Measurements from ENCODE around the gene NDUFAF8. TPM values are rescaled to one million over a fixed set of nuclear protein-coding genes. Genes with fewer than 3 reads are reported as not detected.
"Not testable (repeated sequence)": the region's sequence is repeated elsewhere in the genome, so short reads cannot be mapped to it uniquely, and the experiment has no call there.

Gene NDUFAF8
- polyA plus RNA-seq, 2 of the 4 experiments (the other 2 are of a cell fraction) = 179 to 308 TPM

GRCh38 chr17:81223762-81224130, 15.4 kb upstream of the NDUFAF8 start:
- Histone ChIP-seq H3K27ac (peak overlapping the region; percentile 59 to 86), H3K4me1 (peaks cover 9% of the 10 kb centered on the region), H3K4me3 (peak overlapping the region; percentile 33; the same call in 2 of the 3 replicates), H3K4me2 (peak overlapping the region; percentile 76), H3K9me3 (peaks cover 8% of the 10 kb centered on the region; the same call in 2 of the 3 replicates)
- TF ChIP-seq ELK1 (IDR thresholded peaks at IDR 0.05; ENCODE audit: low read depth, low read length) = no peak
- TF ChIP-seq USF2 (IDR thresholded peaks at IDR 0.05) = no peak
- no peak for TF ChIP-seq NPAS2 (CRISPR knock-in tag; IDR thresholded peaks at IDR 0.05; ENCODE audit: borderline replicate concordance)
- TF ChIP-seq ZC3H11A (IDR thresholded peaks at IDR 0.05) = no peak
- TF ChIP-seq RFX5 (IDR thresholded peaks at IDR 0.05) = no peak
- no peak for TF ChIP-seq CBX2 (IDR thresholded peaks at IDR 0.05; ENCODE audit: borderline replicate concordance, low read depth)
- no peak for TF ChIP-seq RNF2 (IDR thresholded peaks at IDR 0.05; ENCODE audit: borderline replicate concordance, low read depth)
- no peak for TF ChIP-seq TFCP2L1 (CRISPR knock-in tag; IDR thresholded peaks at IDR 0.05)
- TF ChIP-seq NFE2L2 (conservative IDR thresholded peaks at IDR 0.05; ENCODE audit: low read length) = no peak
- TF ChIP-seq CHD2 (IDR thresholded peaks at IDR 0.05; ENCODE audit: low read length, partially characterized antibody) = no peak
- no peak for TF ChIP-seq RCOR1 (IDR thresholded peaks at IDR 0.05; ENCODE audit: low read depth, low read length)
- no peak for TF ChIP-seq EHMT2 (IDR thresholded peaks at IDR 0.05; ENCODE audit: low read depth)
- TF ChIP-seq NR3C1 (IDR thresholded peaks at IDR 0.05) = no peak
- TF ChIP-seq MAX (IDR thresholded peaks at IDR 0.05) = no peak
- no peak for TF ChIP-seq HES2 (IDR thresholded peaks at IDR 0.05)
- ChIA-PET POLR2A (no interaction called here), CTCF (no interaction called here)
- ATAC-seq = no peak
- no peak for FAIRE-seq
- 98% methylated on average over 11 of the region's 11 CpGs for WGBS (ENCODE audit: missing lambda C conversion rate)
- no peak for DNase-seq (ENCODE audit: low read depth in 1 of 2, low spot score in 1 of 2)

- DNase-seq (ENCODE audit: low read depth in 1 of 2, low spot score in 1 of 2); ATAC-seq; H3K4me3 ChIP-seq; H3K4me2 ChIP-seq; POLR2A ChIA-PET; H3K27ac ChIP-seq; FAIRE-seq; H3K4me1 ChIP-seq; H3K9me3 ChIP-seq: not testable (repeated sequence)
- CTCF ChIA-PET = interaction anchor here (0.9 to 1.6 kb wide), 4 partner anchors 10 to 85 kb away, joined by 3 to 6 read pairs (median 3); no protein-coding TSS in a partner anchor
- WGBS (ENCODE audit: missing lambda C conversion rate) = 88% methylated on average over 2 of the region's 2 CpGs
Measured at GRCh38 chr17:81227630-81228029, 11.5 kb upstream of the NDUFAF8 start.

- CTCF ChIA-PET = interaction anchor here (0.6 to 13.0 kb wide), 5 partner anchors 9 to 1724 kb away, joined by 3 to 153 read pairs (median 4); no protein-coding TSS in a partner anchor
- no peak for DNase-seq (ENCODE audit: low read depth in 1 of 2, low spot score in 1 of 2)
- H3K4me1 ChIP-seq = 0 out of 3 replicates have a peak, but pooled peaks cover 3% of the 10 kb centered on the region
- POLR2A ChIA-PET = no interaction called here
- 80% methylated on average over 9 of the region's 9 CpGs for WGBS (ENCODE audit: missing lambda C conversion rate)
- ATAC-seq = no peak
- TF ChIP-seq RFX5 (IDR thresholded peaks at IDR 0.05) (no peak), HDAC2 (IDR thresholded peaks at IDR 0.05) (no peak), HOXB13 (CRISPR knock-in tag; IDR thresholded peaks at IDR 0.05; ENCODE audit: low read depth) (no peak), CEBPB (IDR thresholded peaks at IDR 0.05) (no peak)
- no peak overlapping the region for H3K4me2 ChIP-seq
- H3K4me3 ChIP-seq = no peak overlapping the region
- no peak overlapping the region for H3K27ac ChIP-seq
- peaks cover 8% of the 10 kb centered on the region; the same call in 2 of the 3 replicates for H3K9me3 ChIP-seq
- FAIRE-seq = no peak
Measured at GRCh38 chr17:81228420-81228819, 10.7 kb upstream of the NDUFAF8 start.
